H9 (cell line): ENCODE results near the gene DCAF11. TPM values are rescaled to one million over a fixed set of nuclear protein-coding genes. Genes with fewer than 3 reads are reported as not detected.

Source experiments
- DNase-seq: peaks from one replicate; pipeline ENCODE4 v3.0.0-alpha.2; 2017
- H2AFZ ChIP-seq: one replicate; pipeline ENCODE4 v1.6.1; 2013; ENCODE audit warnings: mild to moderate bottlenecking, low read length, control low read depth, moderate library complexity
- H2AK5ac ChIP-seq: 2 replicates; pipeline ENCODE4 v1.6.1; 2013; ENCODE audit warnings: low read length, control low read depth, mixed read lengths; ENCODE audit not compliant: insufficient read length
- H2BK120ac ChIP-seq: one replicate; pipeline ENCODE4 v1.6.1; 2013; ENCODE audit warnings: low read depth, mild to moderate bottlenecking, low read length, control low read depth, inconsistent platforms; ENCODE audit not compliant: poor library complexity, severe bottlenecking
- H2BK12ac ChIP-seq: 2 replicates; pipeline ENCODE4 v1.6.1; 2013; ENCODE audit warnings: low read length, control low read depth, mixed read lengths, low read depth; ENCODE audit not compliant: insufficient read length
- H2BK15ac ChIP-seq: 2 replicates; pipeline ENCODE4 v1.6.1; 2013; ENCODE audit warnings: low read depth, low read length, control low read depth
- H2BK20ac ChIP-seq: one replicate; pipeline ENCODE4 v1.6.1; 2013; ENCODE audit warnings: low read depth, mild to moderate bottlenecking, low read length, control low read depth, inconsistent platforms; ENCODE audit not compliant: poor library complexity, severe bottlenecking
- H2BK5ac ChIP-seq: 2 replicates; pipeline ENCODE4 v1.6.1; 2013; ENCODE audit warnings: low read length, control low read depth, mixed read lengths; ENCODE audit not compliant: insufficient read length
- H3K14ac ChIP-seq: 2 replicates; pipeline ENCODE4 v1.6.1; 2013; ENCODE audit warnings: low read length, control low read depth; ENCODE audit not compliant: insufficient read depth
- H3K18ac ChIP-seq: 2 replicates; pipeline ENCODE4 v1.6.1; 2013; ENCODE audit warnings: low read depth, mild to moderate bottlenecking, mixed read lengths, low read length, control low read depth; ENCODE audit not compliant: insufficient read length
- H3K23ac ChIP-seq: 2 replicates; pipeline ENCODE4 v1.6.1; 2013; ENCODE audit warnings: low read length, control low read depth, mixed read lengths, low read depth; ENCODE audit not compliant: insufficient read length
- H3K23me2 ChIP-seq: 2 replicates; pipeline ENCODE4 v1.6.1; 2013; ENCODE audit warnings: low read depth, mild to moderate bottlenecking, mixed read lengths, low read length, control low read depth; ENCODE audit not compliant: insufficient read length, poor library complexity, severe bottlenecking
- H3K27ac ChIP-seq: 2 replicates; pipeline ENCODE4 v1.5.1; 2013; ENCODE audit warnings: low read length, control low read depth, mixed read lengths, low read depth; ENCODE audit not compliant: insufficient read length
- H3K27me3 ChIP-seq: 2 replicates; pipeline ENCODE4 v1.6.1; 2013; ENCODE audit warnings: low read length, control low read depth, inconsistent platforms; ENCODE audit not compliant: insufficient read depth
- H3K4ac ChIP-seq: 2 replicates; pipeline ENCODE4 v1.6.1; 2013; ENCODE audit warnings: low read depth, mild to moderate bottlenecking, control low read depth, inconsistent platforms, low read length, moderate library complexity
- H3K4me1 ChIP-seq: 2 replicates; pipeline ENCODE4 v1.6.1; 2013; ENCODE audit warnings: low read length, control low read depth, inconsistent platforms; ENCODE audit not compliant: insufficient read depth
- H3K4me2 ChIP-seq: 2 replicates; pipeline ENCODE4 v1.6.1; 2013; ENCODE audit warnings: low read length, control low read depth, mixed read lengths; ENCODE audit not compliant: insufficient read length, insufficient read depth
- H3K56ac ChIP-seq: 2 replicates; pipeline ENCODE4 v1.6.1; 2013; ENCODE audit warnings: low read depth, mild to moderate bottlenecking, mixed read lengths, low read length, control low read depth; ENCODE audit not compliant: insufficient read length
- H3K79me1 ChIP-seq: 2 replicates; pipeline ENCODE4 v1.6.1; 2013; ENCODE audit warnings: low read depth, mild to moderate bottlenecking, moderate library complexity, low read length, control low read depth, inconsistent platforms; ENCODE audit not compliant: insufficient read depth, poor library complexity, severe bottlenecking
- H3K79me2 ChIP-seq: 2 replicates; pipeline ENCODE4 v1.6.1; 2013; ENCODE audit warnings: low read length, control low read depth, inconsistent platforms; ENCODE audit not compliant: insufficient read depth
- H3K9ac ChIP-seq: 2 replicates; pipeline ENCODE4 v1.6.1; 2013; ENCODE audit warnings: low read length, control low read depth, mixed read lengths; ENCODE audit not compliant: insufficient read length; ENCODE audit errors: extremely low read depth
- H3K9me3 ChIP-seq: one replicate; pipeline ENCODE4 v1.6.1; 2013; ENCODE audit warnings: low read depth, low read length, inconsistent platforms; ENCODE audit not compliant: control insufficient read depth
- H3T11ph ChIP-seq: one replicate; pipeline ENCODE4 v1.6.1; 2013; ENCODE audit warnings: mild to moderate bottlenecking, low read length, control low read depth, inconsistent platforms
- H4K20me1 ChIP-seq: one replicate; pipeline ENCODE4 v1.6.1; 2013; ENCODE audit not compliant: control insufficient read depth, insufficient read length, insufficient read depth
- H4K5ac ChIP-seq: 2 replicates; pipeline ENCODE4 v1.6.1; 2013; ENCODE audit warnings: low read depth, mild to moderate bottlenecking, mixed read lengths, low read length, control low read depth; ENCODE audit not compliant: insufficient read length
- H4K8ac ChIP-seq: replicated peaks from 2 replicates; pipeline ENCODE4 v1.6.1; 2013; ENCODE audit warnings: low read length, control low read depth, mixed read lengths, low read depth; ENCODE audit not compliant: insufficient read length
- H4K91ac ChIP-seq: 2 replicates; pipeline ENCODE4 v1.6.1; 2013; ENCODE audit warnings: low read depth, mild to moderate bottlenecking, moderate library complexity, mixed read lengths, low read length, control low read depth; ENCODE audit not compliant: insufficient read length
- H3K27ac Mint-ChIP-seq, 3 experiments: 2 replicates in 2 of 3; 3 replicates in 1 of 3; pipeline ENCODE4 v1.8.0; 2020 to 2021; ENCODE audit warnings: mixed read lengths in 3 of 3, mild to moderate bottlenecking in 1 of 3, moderate library complexity in 1 of 3
- H3K27me3 Mint-ChIP-seq: 2 replicates; pipeline ENCODE4 v1.8.0; 2021; ENCODE audit warnings: low read depth, mild to moderate bottlenecking, moderate library complexity, mixed read lengths
- H3K36me3 Mint-ChIP-seq, 3 experiments: 2 replicates in 2 of 3; 3 replicates in 1 of 3; pipeline ENCODE4 v1.8.0; 2020 to 2021; ENCODE audit warnings: low read depth in 3 of 3, mixed read lengths in 3 of 3; ENCODE audit not compliant: insufficient read depth in 1 of 3
- H3K4me1 Mint-ChIP-seq, 2 experiments: 2 replicates each; pipeline ENCODE4 v1.8.0; 2020; ENCODE audit warnings: mixed read lengths in 2 of 2
- H3K4me3 Mint-ChIP-seq, 2 experiments: 2 replicates in 1 of 2; 3 replicates in 1 of 2; pipeline ENCODE4 v1.8.0; 2020 to 2021; ENCODE audit warnings: mild to moderate bottlenecking in 2 of 2, mixed read lengths in 2 of 2, moderate library complexity in 1 of 2
- H3K9me3 Mint-ChIP-seq, 2 experiments: 2 replicates in 1 of 2; 3 replicates in 1 of 2; pipeline ENCODE4 v1.8.0; 2020; ENCODE audit warnings: mild to moderate bottlenecking in 2 of 2, mixed read lengths in 2 of 2, moderate library complexity in 1 of 2
- CTCF ChIP-seq: fragments of 200-600 bp; sonication (generic); conservative IDR thresholded peaks from 3 replicates; pipeline ENCODE4 v1.8.0; 2021; ENCODE audit warnings: antibody characterized with exemption, mild to moderate bottlenecking
- WGBS: extraction: QIAGEN DNeasy Blood & Tissue Kit; methylation state at CpG from one replicate; pipeline ENCODE4 v1.1.7; 2013; ENCODE audit warnings: missing lambda C conversion rate, low lambda C conversion rate, mixed read lengths; ENCODE audit not compliant: insufficient read length; ENCODE audit errors: extremely low coverage; 5-methylcytosine and 5-hydroxymethylcytosine counted together
- total RNA-seq: library from RNA; stranded (reverse); gene quantifications from 2 replicates; pipeline ENCODE4 v1.2.1, GENCODE V29; 2021

The DCAF11 gene
- total RNA-seq, 1 experiment from 2014 or later = 73.4 TPM

GRCh38 chr14:24072881-24073877, 41.4 kb upstream of the DCAF11 start:
- Histone ChIP-seq H3K4me2 (no peak overlapping the region), H2BK12ac (no peak overlapping the region), H3K23me2 (no peaks in the 10 kb centered on the region), H2AK5ac (no peak overlapping the region), H3K4me1 (no peaks in the 10 kb centered on the region), H2BK5ac (no peak overlapping the region), H3K27ac (no peak overlapping the region), H4K91ac (no peak overlapping the region), H3K23ac (no peak overlapping the region), H3K18ac (no peak overlapping the region), H3K9me3 (no peaks in the 10 kb centered on the region), H3K4ac (no peak overlapping the region), H3K27me3 (no peaks in the 10 kb centered on the region), H2BK20ac (no peak overlapping the region), H2AFZ (no peak overlapping the region), H4K8ac (no peak overlapping the region), H4K20me1 (no peaks in the 10 kb centered on the region), H3K14ac (no peak overlapping the region; the same call in 1 of the 2 replicates), H3K56ac (no peak overlapping the region), H3K9ac (no peak overlapping the region), H3T11ph (no peak overlapping the region), H2BK120ac (no peak overlapping the region), H3K79me1 (no peaks in the 10 kb centered on the region), H2BK15ac (no peak overlapping the region), H4K5ac (no peak overlapping the region), H3K79me2 (no peaks in the 10 kb centered on the region)
- Mint-ChIP-seq H3K27me3 (no peaks in the 10 kb centered on the region; the same call in 1 of the 2 replicates), H3K4me1 (peaks cover 9 to 16% of the 10 kb centered on the region in 2 experiments), H3K4me3 (0 out of 5 replicates have a peak overlapping the region, but pooled peaks of 1 of the 2 experiments have one; percentile 19), H3K9me3 (no peaks in the 10 kb centered on the region), H3K36me3 (no peaks in the 10 kb centered on the region), H3K27ac (no peak overlapping the region)
- DNase-seq = no peak
- no peak for TF ChIP-seq CTCF
- no CpG with 5 or more reads among the region's 26 CpGs for WGBS
